ENCODE results near the gene GLO1. TPM values are rescaled to one million over a fixed set of nuclear protein-coding genes. Genes with fewer than 3 reads are reported as not detected.

The GLO1 gene
- polyA plus RNA-seq, 3 donors: 11.4 to 68.6 (median 62.6) TPM

- Histone ChIP-seq H3K79me2 (ENCODE audit: insufficient read depth, low read length) (no peaks in the 10 kb centered on the region), H3K27me3 (ENCODE audit: control insufficient read depth in 2 of 2, insufficient read depth in 2 of 2, low read length in 2 of 2) (peaks cover 36 to 52% of the 10 kb centered on the region in 2 donors), H3K4me2 (replicated peaks; ENCODE audit: extremely low read depth, low read length, poor library complexity, severe bottlenecking) (no peak overlapping the region), H3K9me3 (replicated peaks in 1 of 2; ENCODE audit: control insufficient read depth in 1 of 2, insufficient read depth in 1 of 2, low read length in 2 of 2) (no peaks in the 10 kb centered on the region), H3K27ac (ENCODE audit: low read depth in 1 of 2, low read length in 2 of 2) (no peak overlapping the region), H3K36me3 (replicated peaks in 1 of 2; ENCODE audit: control insufficient read depth in 1 of 2, insufficient read depth in 2 of 2, low read length in 2 of 2) (no peaks in the 10 kb centered on the region), H3K4me3 (replicated peaks in 1 of 3; ENCODE audit: low read depth in 2 of 3, low read length in 3 of 3) (no peak overlapping the region), H3K4me1 (ENCODE audit: control insufficient read depth in 1 of 2, insufficient read depth in 2 of 2, low read length in 2 of 2) (peaks cover 7 to 11% of the 10 kb centered on the region in 2 donors), H2AFZ (ENCODE audit: insufficient read depth, low read depth, low read length, poor library complexity, severe bottlenecking) (no peak overlapping the region), H4K20me1 (ENCODE audit: insufficient read depth, low read length) (no peaks in the 10 kb centered on the region), H3K9ac (ENCODE audit: insufficient read depth, low read length, poor library complexity, severe bottlenecking) (no peak overlapping the region)
- peaks cover 8% of the 10 kb centered on the region for H3K4me1 Mint-ChIP-seq
- peaks cover 34 to 48% (median 37%) of the 10 kb centered on the region in 3 donors for H3K27me3 Mint-ChIP-seq (ENCODE audit: low read depth in 3 of 3)
- DNase-seq: no peak
- intact Hi-C loops (cut with micrococcal nuclease): no loop called here
- H3K9me3 Mint-ChIP-seq: peaks cover 0 to 9% (median 0%) of the 10 kb centered on the region in 7 donors
- H3K4me3 Mint-ChIP-seq: no peak overlapping the region
- 100% methylated on average over 1 of the region's 1 CpG for WGBS (ENCODE audit: insufficient coverage)
- no peak for TF ChIP-seq CTCF (IDR thresholded peaks at IDR 0.05)
- peaks cover 0 to 5% of the 10 kb centered on the region in 2 donors for H3K36me3 Mint-ChIP-seq
- no peak overlapping the region for H3K27ac Mint-ChIP-seq
Observed at GRCh38 chr6:38719358-38719757, 16.4 kb upstream of the GLO1 start.

DNA sequence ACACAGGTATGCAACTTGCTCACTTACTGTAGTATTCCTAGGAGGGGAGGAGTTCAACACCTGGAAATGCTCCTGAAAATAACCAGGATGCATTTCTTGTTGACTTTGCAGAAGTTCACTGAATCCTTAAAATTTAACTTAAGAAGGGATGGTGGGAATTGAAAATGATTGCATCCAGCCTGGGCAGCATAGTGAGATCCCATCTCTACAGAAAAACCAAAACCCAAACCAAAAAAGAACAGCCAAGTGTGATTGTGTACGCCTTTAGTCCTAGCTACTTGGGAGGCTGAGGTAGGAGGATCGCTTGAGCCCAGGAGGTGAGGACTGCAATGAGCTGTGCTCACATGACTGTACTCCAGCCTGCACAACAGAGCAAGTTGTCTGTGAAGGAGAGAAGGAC is 13.9 kb upstream of the GLO1 start:
- H3K4me3 Mint-ChIP-seq: peak overlapping the region in 1 of 2 donors; percentile 61
- H3K27me3 ChIP-seq (ENCODE audit: control insufficient read depth in 2 of 2, insufficient read depth in 2 of 2, low read length in 2 of 2): peaks cover 47 to 65% of the 10 kb centered on the region in 2 donors

More for the DNA sequence above, 13.9 kb upstream of the GLO1 start:
- Histone ChIP-seq H3K36me3 (replicated peaks in 1 of 2; ENCODE audit: control insufficient read depth in 1 of 2, insufficient read depth in 2 of 2, low read length in 2 of 2) (no peaks in the 10 kb centered on the region), H3K4me1 (ENCODE audit: control insufficient read depth in 1 of 2, insufficient read depth in 2 of 2, low read length in 2 of 2) (peaks cover 7 to 12% of the 10 kb centered on the region in 2 donors), H3K79me2 (ENCODE audit: insufficient read depth, low read length) (no peaks in the 10 kb centered on the region), H2AFZ (ENCODE audit: insufficient read depth, low read depth, low read length, poor library complexity, severe bottlenecking) (no peak overlapping the region), H3K9me3 (replicated peaks in 1 of 2; ENCODE audit: control insufficient read depth in 1 of 2, insufficient read depth in 1 of 2, low read length in 2 of 2) (no peaks in the 10 kb centered on the region), H3K27ac (ENCODE audit: low read depth in 1 of 2, low read length in 2 of 2) (no peak overlapping the region), H3K4me2 (replicated peaks; ENCODE audit: extremely low read depth, low read length, poor library complexity, severe bottlenecking) (no peak overlapping the region), H4K20me1 (ENCODE audit: insufficient read depth, low read length) (no peaks in the 10 kb centered on the region), H3K4me3 (replicated peaks in 1 of 3; ENCODE audit: low read depth in 2 of 3, low read length in 3 of 3) (no peak overlapping the region), H3K9ac (ENCODE audit: insufficient read depth, low read length, poor library complexity, severe bottlenecking) (no peak overlapping the region)
- Mint-ChIP-seq H3K9me3 (peaks cover 0 to 7% (median 1%) of the 10 kb centered on the region in 7 donors), H3K27me3 (ENCODE audit: low read depth in 3 of 3) (peaks cover 43 to 56% (median 44%) of the 10 kb centered on the region in 3 donors), H3K27ac (no peak overlapping the region), H3K36me3 (peaks cover 0 to 8% of the 10 kb centered on the region in 2 donors), H3K4me1 (peaks cover 17% of the 10 kb centered on the region)
- WGBS (ENCODE audit: insufficient coverage): 90% methylated on average over 1 of the region's 2 CpGs
- intact Hi-C loops (cut with micrococcal nuclease): no loop called here
- TF ChIP-seq CTCF (IDR thresholded peaks at IDR 0.05): no peak
- no peak for DNase-seq

Measured in CD14-positive monocyte (primary cell).